ENCODE results near the gene DLG4. TPM values are rescaled to one million over a fixed set of nuclear protein-coding genes. Genes with fewer than 3 reads are reported as not detected.

The DLG4 gene
- total and polyA plus RNA-seq, 2 donors (not counting 3 experiments of a cell fraction or from before 2014, with no cell fraction given): 14.9 to 34.6 TPM

DNA sequence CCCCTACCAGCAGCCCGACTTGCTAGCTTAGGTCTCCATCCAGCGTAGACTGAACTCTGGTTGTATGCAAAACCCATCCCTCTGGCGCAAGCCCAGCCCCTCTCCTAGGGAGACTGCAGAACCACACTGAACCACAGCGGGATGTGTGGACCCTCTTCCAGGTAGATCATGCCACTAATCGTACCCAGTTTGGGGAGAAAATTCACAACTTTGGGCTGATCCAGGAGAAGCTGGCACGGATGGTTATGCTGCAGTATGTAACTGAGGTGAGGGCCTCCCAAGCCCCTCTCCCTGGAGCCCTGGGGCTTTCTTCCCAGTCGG lies 3.3 kb upstream of the DLG4 start:
- Histone ChIP-seq H3K4me3 (replicated peaks in 1 of 3; ENCODE audit: insufficient read depth in 1 of 3, low read depth in 1 of 3, low read length in 3 of 3) (no peak overlapping the region), H3K27me3 (ENCODE audit: control insufficient read depth in 2 of 2, insufficient read depth in 2 of 2, low read length in 2 of 2) (no peaks in the 10 kb centered on the region), H3K9me1 (replicated peaks; ENCODE audit: control insufficient read depth, extremely low read depth, insufficient read depth, low read length) (no peaks in the 10 kb centered on the region), H3K4me1 (ENCODE audit: control insufficient read depth, extremely low read depth, insufficient read depth, low read length) (peaks cover 11% of the 10 kb centered on the region), H3K9ac (replicated peaks; ENCODE audit: extremely low read depth, insufficient read depth, low read length) (no peak overlapping the region), H4K20me1 (replicated peaks; ENCODE audit: control insufficient read depth, extremely low read depth, insufficient read depth, low read length) (no peaks in the 10 kb centered on the region), H2AFZ (ENCODE audit: low read depth, low read length) (no peak overlapping the region), H3K79me2 (ENCODE audit: control insufficient read depth, insufficient read depth, low read length) (peaks cover 2% of the 10 kb centered on the region), H3K9me3 (replicated peaks; ENCODE audit: control insufficient read depth, insufficient read depth, low read length) (no peaks in the 10 kb centered on the region), H3K4me2 (ENCODE audit: insufficient read depth, low read length) (no peak overlapping the region), H3K27ac (ENCODE audit: insufficient read depth, low read depth, low read length) (no peak overlapping the region), H3K36me3 (ENCODE audit: control insufficient read depth in 2 of 2, extremely low read depth in 1 of 2, insufficient read depth in 2 of 2, low read length in 2 of 2) (peaks cover 21 to 37% of the 10 kb centered on the region in 2 experiments)
- no TSS peak for BruUV-seq (replicated peaks)
- TF ChIP-seq FOS (IDR thresholded peaks at IDR 0.05; ENCODE audit: borderline replicate concordance, insufficient read depth, low read length): no peak
- peak; percentile 17 for TF ChIP-seq POLR2A (IDR thresholded peaks at IDR 0.05; ENCODE audit: low read depth, low read length)
- no peak for TF ChIP-seq EZH2 (IDR thresholded peaks at IDR 0.05; ENCODE audit: borderline replicate concordance, low read depth, low read length, severe bottlenecking)
- no peak for TF ChIP-seq JUN (IDR thresholded peaks at IDR 0.05; ENCODE audit: borderline replicate concordance, insufficient read depth, insufficient read length, low read depth)
- intact Hi-C loops (cut with micrococcal nuclease) (no loop called here), dilution Hi-C loops (cut with MboI; ENCODE audit: extremely low pct_ligation_motif_present, low sequenced_read_pairs) (no loop called here)
- ChIA-PET POLR2A (no interaction called here), CTCF (interaction anchor here (1.4 to 2.0 kb wide), 2 partner anchors 74 to 177 kb away, joined by 4 to 9 read pairs; no protein-coding TSS in a partner anchor)
- no peak for FAIRE-seq
- no peak for DNase-seq (ENCODE audit: low read depth, low spot score)

DNA sequence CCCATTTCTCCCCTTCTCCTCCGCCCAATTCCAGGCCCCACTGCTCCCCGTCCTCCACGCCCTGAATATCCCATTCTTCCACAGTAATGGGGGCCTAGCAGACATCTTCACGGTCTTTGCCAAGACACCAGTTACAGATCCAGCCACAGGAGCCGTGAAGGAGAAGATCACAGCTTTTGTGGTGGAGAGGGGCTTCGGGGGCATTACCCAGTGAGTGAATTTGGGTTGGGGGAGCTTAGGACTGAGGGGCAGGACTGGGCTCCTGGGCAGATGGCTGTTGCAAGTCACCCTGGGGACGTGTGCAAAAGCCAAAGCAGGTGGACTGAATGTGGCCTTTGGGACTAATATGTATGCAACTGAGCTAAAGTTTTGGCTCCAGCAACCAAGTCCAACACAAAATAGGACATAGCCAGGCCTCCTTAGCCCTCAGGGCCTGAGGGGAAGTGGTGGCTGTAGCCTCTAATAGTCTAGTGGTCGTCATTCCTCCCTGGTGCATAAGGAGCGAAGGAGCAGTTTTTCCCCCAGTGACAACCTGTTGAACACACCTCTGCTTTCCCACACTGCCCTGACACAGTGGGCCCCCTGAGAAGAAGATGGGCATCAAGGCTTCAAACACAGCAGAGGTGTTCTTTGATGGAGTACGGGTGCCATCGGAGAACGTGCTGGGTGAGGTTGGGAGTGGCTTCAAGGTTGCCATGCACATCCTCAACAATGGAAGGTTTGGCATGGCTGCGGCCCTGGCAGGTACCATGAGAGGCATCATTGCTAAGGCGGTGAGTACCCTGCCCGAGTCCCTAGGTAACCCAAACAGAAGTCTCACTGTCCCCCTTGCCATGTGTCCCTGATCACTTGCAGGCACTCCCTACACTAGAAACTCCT lies 2.7 kb upstream of the DLG4 start:
- no peak overlapping the region for H3K9ac ChIP-seq (replicated peaks; ENCODE audit: extremely low read depth, insufficient read depth, low read length)
- no peak for DNase-seq (ENCODE audit: low read depth, low spot score)
- peak; percentile 50 for FAIRE-seq
- ChIA-PET CTCF (interaction anchor here (1.9 to 4.5 kb wide), 5 partner anchors 16 to 177 kb away, joined by 5 to 94 read pairs (median 28); partner anchors contain the start of genes GABARAP and PHF23), POLR2A (no interaction called here)
- H3K27ac ChIP-seq (ENCODE audit: insufficient read depth, low read depth, low read length): no peak overlapping the region
- H3K9me1 ChIP-seq (replicated peaks; ENCODE audit: control insufficient read depth, extremely low read depth, insufficient read depth, low read length): no peaks in the 10 kb centered on the region
- no TSS peak for BruUV-seq (replicated peaks)
- intact Hi-C loops (cut with micrococcal nuclease): no loop called here
- H3K4me3 ChIP-seq (replicated peaks in 1 of 3; ENCODE audit: insufficient read depth in 1 of 3, low read depth in 1 of 3, low read length in 3 of 3): no peak overlapping the region
- no peaks in the 10 kb centered on the region for H4K20me1 ChIP-seq (replicated peaks; ENCODE audit: control insufficient read depth, extremely low read depth, insufficient read depth, low read length)
- H2AFZ ChIP-seq (ENCODE audit: low read depth, low read length): no peak overlapping the region
- no peak overlapping the region for H3K4me2 ChIP-seq (ENCODE audit: insufficient read depth, low read length)
- H3K9me3 ChIP-seq (replicated peaks; ENCODE audit: control insufficient read depth, insufficient read depth, low read length): no peaks in the 10 kb centered on the region
- dilution Hi-C loops (cut with MboI; ENCODE audit: extremely low pct_ligation_motif_present, low sequenced_read_pairs): no loop called here
- H3K4me1 ChIP-seq (ENCODE audit: control insufficient read depth, extremely low read depth, insufficient read depth, low read length): peaks cover 11% of the 10 kb centered on the region
- peaks cover 21 to 33% of the 10 kb centered on the region in 2 experiments for H3K36me3 ChIP-seq (ENCODE audit: control insufficient read depth in 2 of 2, extremely low read depth in 1 of 2, insufficient read depth in 2 of 2, low read length in 2 of 2)
- TF ChIP-seq FOS (IDR thresholded peaks at IDR 0.05; ENCODE audit: borderline replicate concordance, insufficient read depth, low read length): no peak
- TF ChIP-seq, protein P1, sequence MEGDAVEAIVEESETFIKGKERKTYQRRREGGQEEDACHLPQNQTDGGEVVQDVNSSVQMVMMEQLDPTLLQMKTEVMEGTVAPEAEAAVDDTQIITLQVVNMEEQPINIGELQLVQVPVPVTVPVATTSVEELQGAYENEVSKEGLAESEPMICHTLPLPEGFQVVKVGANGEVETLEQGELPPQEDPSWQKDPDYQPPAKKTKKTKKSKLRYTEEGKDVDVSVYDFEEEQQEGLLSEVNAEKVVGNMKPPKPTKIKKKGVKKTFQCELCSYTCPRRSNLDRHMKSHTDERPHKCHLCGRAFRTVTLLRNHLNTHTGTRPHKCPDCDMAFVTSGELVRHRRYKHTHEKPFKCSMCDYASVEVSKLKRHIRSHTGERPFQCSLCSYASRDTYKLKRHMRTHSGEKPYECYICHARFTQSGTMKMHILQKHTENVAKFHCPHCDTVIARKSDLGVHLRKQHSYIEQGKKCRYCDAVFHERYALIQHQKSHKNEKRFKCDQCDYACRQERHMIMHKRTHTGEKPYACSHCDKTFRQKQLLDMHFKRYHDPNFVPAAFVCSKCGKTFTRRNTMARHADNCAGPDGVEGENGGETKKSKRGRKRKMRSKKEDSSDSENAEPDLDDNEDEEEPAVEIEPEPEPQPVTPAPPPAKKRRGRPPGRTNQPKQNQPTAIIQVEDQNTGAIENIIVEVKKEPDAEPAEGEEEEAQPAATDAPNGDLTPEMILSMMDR (IDR thresholded peaks at IDR 0.05; ENCODE audit: extremely low read depth in 1 of 2, insufficient read depth in 1 of 2, low read depth in 1 of 2, low read length in 2 of 2): no peak
- TF ChIP-seq POLR2AphosphoS5 (IDR thresholded peaks at IDR 0.05; ENCODE audit: insufficient read depth, low read depth, low read length): peak; percentile 2
- no peak for TF ChIP-seq EZH2 (IDR thresholded peaks at IDR 0.05; ENCODE audit: borderline replicate concordance, low read depth, low read length, severe bottlenecking)
- no peak for TF ChIP-seq GATA2 (IDR thresholded peaks at IDR 0.05; ENCODE audit: insufficient read depth, insufficient read length, low read depth, low read length)
- peak; percentile 6 for TF ChIP-seq POLR2A (IDR thresholded peaks at IDR 0.05; ENCODE audit: low read depth, low read length)
- TF ChIP-seq, protein P2, sequence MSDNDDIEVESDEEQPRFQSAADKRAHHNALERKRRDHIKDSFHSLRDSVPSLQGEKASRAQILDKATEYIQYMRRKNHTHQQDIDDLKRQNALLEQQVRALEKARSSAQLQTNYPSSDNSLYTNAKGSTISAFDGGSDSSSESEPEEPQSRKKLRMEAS (IDR thresholded peaks at IDR 0.05; ENCODE audit: insufficient read depth, insufficient read length): no peak
- no peak for TF ChIP-seq JUN (IDR thresholded peaks at IDR 0.05; ENCODE audit: borderline replicate concordance, insufficient read depth, insufficient read length, low read depth)
- no peak for TF ChIP-seq MYC (IDR thresholded peaks at IDR 0.05; ENCODE audit: low read depth, low read length)
- H3K79me2 ChIP-seq (ENCODE audit: control insufficient read depth, insufficient read depth, low read length): peaks cover 2% of the 10 kb centered on the region
- no peaks in the 10 kb centered on the region for H3K27me3 ChIP-seq (ENCODE audit: control insufficient read depth in 2 of 2, insufficient read depth in 2 of 2, low read length in 2 of 2)

Measured in endothelial cell of umbilical vein (primary cell).